ENCODE data around the gene ACADSB.

The ACADSB gene

GRCh38 chr10:123096452-123096851, 87.6 kb downstream of the ACADSB start:
- DNase-seq (ENCODE audit: low read depth in 2 of 3, low spot score in 2 of 3): no peak

GRCh38 chr10:123097039-123097438, 88.2 kb downstream of the ACADSB start:
- no peak for DNase-seq (ENCODE audit: low read depth in 2 of 3, low spot score in 2 of 3)

- DNase-seq (ENCODE audit: low read depth in 2 of 3, low spot score in 2 of 3): no peak
Measured at GRCh38 chr10:123100030-123100762, 91.4 kb downstream of the ACADSB start.

GRCh38 chr10:123101872-123102271, 93.1 kb downstream of the ACADSB start:
- DNase-seq (ENCODE audit: low read depth in 2 of 3, low spot score in 2 of 3): no peak

DNA sequence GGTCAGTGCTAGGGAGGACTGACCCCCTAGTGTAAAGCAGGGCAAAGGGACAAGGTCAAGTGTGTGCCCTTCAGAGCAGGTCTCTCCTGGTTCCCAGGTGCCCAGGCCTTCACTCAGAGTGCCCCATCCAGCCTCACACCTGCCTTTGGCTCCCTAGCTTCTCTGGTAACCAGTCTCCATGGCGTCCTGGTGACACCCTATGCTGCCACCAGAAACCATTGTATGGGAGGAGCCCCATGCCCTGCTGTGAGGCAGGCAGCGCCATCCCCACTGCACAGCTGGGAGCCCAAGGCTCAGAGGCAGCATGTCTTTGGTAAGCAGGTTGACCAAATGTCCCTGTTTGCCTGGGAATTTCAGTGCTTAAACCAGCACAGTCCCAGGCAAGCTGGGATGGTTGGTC, 93.9 kb downstream of the ACADSB start:
- no peak for DNase-seq (ENCODE audit: low read depth in 2 of 3, low spot score in 2 of 3)

GRCh38 chr10:123103944-123104343, 95.1 kb downstream of the ACADSB start:
- DNase-seq (ENCODE audit: low read depth in 2 of 3, low spot score in 2 of 3): no peak

Measured in activated CD8-positive, alpha-beta memory T cell treated with anti-CD3 and anti-CD28 coated beads for 48 hours (primary cell).